GM12874 (cell line): ENCODE results near the gene VPS37C.

Experiments used
- CTCF ChIP-seq: IDR thresholded peaks from 2 replicates; pipeline ENCODE4 v1.5.1; 2011; ENCODE audit warnings: low read depth, mild to moderate bottlenecking, control low read depth, low read length, moderate library complexity; ENCODE audit not compliant: insufficient read depth

VPS37C gene

GRCh38 chr11:61162092-61162941 lies 1.1 kb upstream of the VPS37C start:
- no peak for TF ChIP-seq CTCF

GRCh38 chr11:61160487-61161189 lies 588 bp downstream of the VPS37C start:
- TF ChIP-seq CTCF: no peak

- no peak for TF ChIP-seq CTCF
Measured at GRCh38 chr11:61158691-61159381, 2.4 kb downstream of the VPS37C start.

- no peak for TF ChIP-seq CTCF
Measured at GRCh38 chr11:61157743-61158142, 3.5 kb downstream of the VPS37C start.

GRCh38 chr11:61155741-61156140 lies 5.5 kb downstream of the VPS37C start:
- no peak for TF ChIP-seq CTCF

- no peak for TF ChIP-seq CTCF
Measured at GRCh38 chr11:61155312-61155711, 5.9 kb downstream of the VPS37C start.

- TF ChIP-seq CTCF: no peak
Measured at GRCh38 chr11:61154528-61154927, 6.7 kb downstream of the VPS37C start.
